ENCODE data around the gene TCHP. TPM values are rescaled to one million over a fixed set of nuclear protein-coding genes. Genes with fewer than 3 reads are reported as not detected.

Gene TCHP
- total and polyA plus RNA-seq, 2 of the 13 experiments (the other 11 are each of a cell fraction or from before 2014, with no cell fraction given), result 6.7 to 12.2 TPM

DNA sequence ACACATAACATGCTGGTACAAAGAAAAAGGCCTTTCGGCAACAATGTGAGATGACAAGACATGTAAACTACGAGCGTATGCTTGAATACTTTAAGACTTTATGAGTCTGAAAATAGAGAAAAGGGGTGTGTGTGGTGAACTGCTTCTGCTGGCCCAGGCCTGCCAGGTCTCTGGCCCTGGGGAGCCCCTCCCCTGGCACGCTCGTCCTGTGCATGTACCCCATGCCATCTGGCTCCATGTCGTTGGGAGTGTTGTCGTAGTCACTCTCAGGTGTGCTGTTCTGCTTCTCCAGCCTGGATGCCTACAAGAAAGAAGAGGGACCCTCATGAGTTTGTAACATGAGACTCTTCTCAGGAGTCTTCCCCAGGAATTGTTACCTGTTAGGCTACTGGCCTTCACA is 38.9 kb downstream of the TCHP start:
- H3K27ac ChIP-seq (ENCODE audit: extremely low read length, insufficient read depth, low read length), result no peak overlapping the region
- no peaks in the 10 kb centered on the region for H3K27me3 ChIP-seq (ENCODE audit: control insufficient read depth in 1 of 2, insufficient read depth in 2 of 2, low read length in 2 of 2)
- H3K4me1 ChIP-seq (ENCODE audit: insufficient read depth, low read length), result peaks cover 30% of the 10 kb centered on the region
- H2AFZ ChIP-seq (ENCODE audit: low read length), result no peak overlapping the region
- DNase-seq (ENCODE audit: low spot score) (no peak), FAIRE-seq (no peak), ATAC-seq (no peak)
- H3K4me2 ChIP-seq (ENCODE audit: low read depth, low read length), result no peak overlapping the region
- ChIA-PET POLR2A (no interaction called here), CTCF (ENCODE audit: low intra/inter-chr PET ratio, low total read pairs) (no interaction called here)
- no peak overlapping the region for H3K4me3 ChIP-seq (replicated peaks in 1 of 3; ENCODE audit: insufficient read depth in 1 of 3, low read depth in 2 of 3, low read length in 3 of 3)
- no TSS peak for BruUV-seq (replicated peaks)
- peaks cover 8 to 35% of the 10 kb centered on the region in 2 experiments for H3K36me3 ChIP-seq (replicated peaks in 1 of 2; ENCODE audit: control insufficient read depth in 1 of 2, insufficient read depth in 2 of 2, low read length in 2 of 2)
- H3K9me3 ChIP-seq (ENCODE audit: low read length), result no peaks in the 10 kb centered on the region
- H3K9ac ChIP-seq (ENCODE audit: insufficient read depth, low read depth, low read length), result no peak overlapping the region
- TF ChIP-seq STAG1 (CRISPR knock-in tag; IDR thresholded peaks at IDR 0.05) (no peak), RORA (CRISPR knock-in tag; IDR thresholded peaks at IDR 0.05) (no peak), ZNF564 (CRISPR knock-in tag; IDR thresholded peaks at IDR 0.05) (no peak), ZNF746 (CRISPR knock-in tag; IDR thresholded peaks at IDR 0.05) (no peak), ZNF615 (CRISPR knock-in tag; IDR thresholded peaks at IDR 0.05; ENCODE audit: borderline replicate concordance) (no peak), TBX3 (IDR thresholded peaks at IDR 0.05; ENCODE audit: borderline replicate concordance) (no peak), JUN (CRISPR knock-in tag; IDR thresholded peaks at IDR 0.05) (no peak), HNF1B (CRISPR knock-in tag; IDR thresholded peaks at IDR 0.05) (no peak), HMG20B (CRISPR knock-in tag; conservative IDR thresholded peaks at IDR 0.05) (no peak), CENPBD1 (CRISPR knock-in tag; IDR thresholded peaks at IDR 0.05; ENCODE audit: borderline replicate concordance, low read depth) (no peak), TRIM22 (IDR thresholded peaks at IDR 0.05) (no peak)
- TF ChIP-seq, protein P1, sequence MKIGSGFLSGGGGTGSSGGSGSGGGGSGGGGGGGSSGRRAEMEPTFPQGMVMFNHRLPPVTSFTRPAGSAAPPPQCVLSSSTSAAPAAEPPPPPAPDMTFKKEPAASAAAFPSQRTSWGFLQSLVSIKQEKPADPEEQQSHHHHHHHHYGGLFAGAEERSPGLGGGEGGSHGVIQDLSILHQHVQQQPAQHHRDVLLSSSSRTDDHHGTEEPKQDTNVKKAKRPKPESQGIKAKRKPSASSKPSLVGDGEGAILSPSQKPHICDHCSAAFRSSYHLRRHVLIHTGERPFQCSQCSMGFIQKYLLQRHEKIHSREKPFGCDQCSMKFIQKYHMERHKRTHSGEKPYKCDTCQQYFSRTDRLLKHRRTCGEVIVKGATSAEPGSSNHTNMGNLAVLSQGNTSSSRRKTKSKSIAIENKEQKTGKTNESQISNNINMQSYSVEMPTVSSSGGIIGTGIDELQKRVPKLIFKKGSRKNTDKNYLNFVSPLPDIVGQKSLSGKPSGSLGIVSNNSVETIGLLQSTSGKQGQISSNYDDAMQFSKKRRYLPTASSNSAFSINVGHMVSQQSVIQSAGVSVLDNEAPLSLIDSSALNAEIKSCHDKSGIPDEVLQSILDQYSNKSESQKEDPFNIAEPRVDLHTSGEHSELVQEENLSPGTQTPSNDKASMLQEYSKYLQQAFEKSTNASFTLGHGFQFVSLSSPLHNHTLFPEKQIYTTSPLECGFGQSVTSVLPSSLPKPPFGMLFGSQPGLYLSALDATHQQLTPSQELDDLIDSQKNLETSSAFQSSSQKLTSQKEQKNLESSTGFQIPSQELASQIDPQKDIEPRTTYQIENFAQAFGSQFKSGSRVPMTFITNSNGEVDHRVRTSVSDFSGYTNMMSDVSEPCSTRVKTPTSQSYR (CRISPR knock-in tag; IDR thresholded peaks at IDR 0.05; ENCODE audit: borderline replicate concordance), result no peak
- in situ Hi-C loops (cut with HindIII; ENCODE audit: extremely low pct_ligation_motif_present, low pct_unique_long_range_greater_than_20kb), result no loop called here
- no peaks in the 10 kb centered on the region for H3K79me2 ChIP-seq (ENCODE audit: insufficient read depth, low read length)
- no peaks in the 10 kb centered on the region for H4K20me1 ChIP-seq (ENCODE audit: insufficient read depth, low read length)
- intact Hi-C loops (cut with micrococcal nuclease; ENCODE audit: unreplicated experiment), result no loop called here
- WGBS (ENCODE audit: low lambda C conversion rate), result 100% methylated on average over 5 of the region's 7 CpGs

All from HepG2 (cell line).